Activated CD8-positive, alpha-beta memory T cell treated with anti-CD3 and anti-CD28 coated beads, Interleukin-2, amount 50 U/mL, for 24 hours (primary cell): ENCODE measurements around the gene SSH2.
"Not testable (repeated sequence)": the region's sequence is repeated elsewhere in the genome, so short reads cannot be mapped to it uniquely, and the experiment has no call there.

ENCODE experiments used
- DNase-seq: peaks from one replicate; pipeline ENCODE4 v3.0.0-alpha.2; 2020; ENCODE audit errors: extremely low read depth

Gene SSH2

GRCh38 chr17:29709866-29710519 lies 220.0 kb downstream of the SSH2 start:
- DNase-seq = no peak

- no peak for DNase-seq
Measured at GRCh38 chr17:29707212-29707571, 222.8 kb downstream of the SSH2 start.

- no peak for DNase-seq
Measured at GRCh38 chr17:29706045-29706431, 224.0 kb downstream of the SSH2 start.

GRCh38 chr17:29705386-29705785 lies 224.6 kb downstream of the SSH2 start:
- DNase-seq = no peak

GRCh38 chr17:29699283-29699682 lies 230.7 kb downstream of the SSH2 start:
- no peak for DNase-seq

GRCh38 chr17:29698837-29699236 lies 231.2 kb downstream of the SSH2 start:
- DNase-seq = no peak

GRCh38 chr17:29698019-29698777 lies 231.8 kb downstream of the SSH2 start:
- DNase-seq = no peak

GRCh38 chr17:29697371-29697770 lies 232.7 kb downstream of the SSH2 start:
- no peak for DNase-seq

- no peak for DNase-seq
Measured at GRCh38 chr17:29694918-29695563, 235.0 kb downstream of the SSH2 start.

GRCh38 chr17:29693751-29694150 lies 236.3 kb downstream of the SSH2 start:
- DNase-seq = no peak

- DNase-seq = no peak
Measured at GRCh38 chr17:29687596-29687995, 242.4 kb downstream of the SSH2 start.

- DNase-seq = no peak
Measured at GRCh38 chr17:29686993-29687590, 242.9 kb downstream of the SSH2 start.

- DNase-seq = no peak
Measured at GRCh38 chr17:29683481-29683880, 246.5 kb downstream of the SSH2 start.

GRCh38 chr17:29682987-29683386 lies 247.0 kb downstream of the SSH2 start:
- no peak for DNase-seq

- DNase-seq = no peak
Measured at GRCh38 chr17:29682054-29682453, 248.0 kb downstream of the SSH2 start.

GRCh38 chr17:29677824-29678223 lies 252.2 kb downstream of the SSH2 start:
- DNase-seq = no peak

- no peak for DNase-seq
Measured at GRCh38 chr17:29677221-29677791, 252.7 kb downstream of the SSH2 start.

GRCh38 chr17:29675961-29676360 lies 254.1 kb downstream of the SSH2 start:
- not testable (repeated sequence) for DNase-seq

- no peak for DNase-seq
Measured at GRCh38 chr17:29674281-29674680, 255.7 kb downstream of the SSH2 start.

GRCh38 chr17:29671661-29672060 lies 258.4 kb downstream of the SSH2 start:
- no peak for DNase-seq

- no peak for DNase-seq
Measured at GRCh38 chr17:29669266-29669665, 260.8 kb downstream of the SSH2 start.

GRCh38 chr17:29667969-29668368 lies 262.1 kb downstream of the SSH2 start:
- no peak for DNase-seq
